K562 (cell line): ENCODE data around the gene MAP1S. TPM values are rescaled to one million over a fixed set of nuclear protein-coding genes. Genes with fewer than 3 reads are reported as not detected.

Experiments used
- ATAC-seq: fragments of 200-7000 bp; cut with Tn5 transposase; 3 replicates; pipeline ENCODE4 v1.9.1; 2020; ENCODE audit warnings: moderate library complexity
- BruUV-seq: library from RNA; stranded (reverse); fragments of 400-500 nt; replicated peaks from 2 replicates; lab custom pipeline; 2021; lab: Mats Ljungman, UMichigan
- CTCF ChIA-PET: fragments of 300-600 bp; formaldehyde crosslinking; extraction: SDS; loops from one replicate; lab custom pipeline; 2021; ENCODE audit warnings: low intra/inter-chr PET ratio; lab: Yijun Ruan, JAX
- POLR2A ChIA-PET: fragments of 300-600, 350-650 bp; sonication (Branson Sonifier 250); formaldehyde crosslinking; extraction: SDS; loops from one replicate; lab custom pipeline; 2021; ENCODE audit warnings: antibody characterized with exemption, inconsistent platforms; lab: Yijun Ruan, JAX
- DNase-seq, 4 experiments: peaks; one replicate each; pipeline versions ENCODE4 v3.0.0 to v3.0.0-alpha.2; 2011 to 2018; ENCODE audit warnings: low spot score in 3 of 4, mixed read lengths in 3 of 4; ENCODE audit errors: extremely low read depth in 1 of 4
- FAIRE-seq: peaks from 2 replicates; lab custom pipeline; 2011; peaks lifted over from hg19 to GRCh38; lab: Jason Lieb, UNC
- H2AFZ ChIP-seq: 2 replicates; pipeline ENCODE4 v1.6.0; 2011; ENCODE audit warnings: low read depth, low read length, control low read depth, inconsistent platforms
- H3K27ac ChIP-seq: fragments of 200-600 bp; 3 replicates; pipeline ENCODE4 v1.8.0; 2011; ENCODE audit warnings: low read depth, mild to moderate bottlenecking, control low read depth, inconsistent platforms, low read length, moderate library complexity, mixed read lengths; ENCODE audit errors: extremely low read depth
- H3K27me3 ChIP-seq, 2 experiments: fragments of 300-600 bp in 1 of 2; 2 replicates in 1 of 2; 3 replicates in 1 of 2; pipeline versions ENCODE4 v1.6.0 to v1.8.0; 2011; ENCODE audit warnings: inconsistent platforms in 2 of 2, low read length in 2 of 2, mild to moderate bottlenecking in 1 of 2, mixed read lengths in 1 of 2, moderate library complexity in 1 of 2; ENCODE audit not compliant: control insufficient read depth in 2 of 2, insufficient read depth in 2 of 2
- H3K36me3 ChIP-seq: fragments of 300-600 bp; 3 replicates; pipeline ENCODE4 v1.8.0; 2011; ENCODE audit warnings: mild to moderate bottlenecking, low read length, inconsistent platforms; ENCODE audit not compliant: control insufficient read depth, insufficient read depth
- H3K4me1 ChIP-seq, 2 experiments: fragments of 200-600 bp in 1 of 2; replicated peaks in 1 of 2; 2 replicates in 1 of 2; 3 replicates in 1 of 2; pipeline versions ENCODE4 v1.5.1 to v1.8.0; 2011; ENCODE audit warnings: inconsistent platforms in 2 of 2, low read length in 2 of 2, mild to moderate bottlenecking in 1 of 2, mixed read lengths in 1 of 2, moderate library complexity in 1 of 2; ENCODE audit not compliant: control insufficient read depth in 2 of 2, insufficient read depth in 2 of 2
- H3K4me2 ChIP-seq: 2 replicates; pipeline ENCODE4 v1.6.1; 2011; ENCODE audit warnings: low read length, control low read depth, inconsistent platforms, mixed read lengths; ENCODE audit not compliant: insufficient read depth
- H3K4me3 ChIP-seq: fragments of 200-600 bp; sonication (generic), shearing (Covaris generic); 2 replicates; pipeline ENCODE4 v1.5.1; 2016; ENCODE audit warnings: control low read depth, inconsistent platforms
- H3K79me2 ChIP-seq: fragments of 200-600 bp; 3 replicates; pipeline ENCODE4 v1.8.0; 2011; ENCODE audit warnings: low read length, inconsistent platforms; ENCODE audit not compliant: control insufficient read depth, insufficient read depth
- H3K9ac ChIP-seq, 2 experiments: 2 replicates each; pipeline versions ENCODE4 v1.6.0 to v1.6.1; 2011; ENCODE audit warnings: low read depth in 2 of 2, low read length in 2 of 2, control low read depth in 1 of 2, inconsistent platforms in 1 of 2, mild to moderate bottlenecking in 1 of 2, mixed read lengths in 1 of 2; ENCODE audit not compliant: insufficient read depth in 1 of 2
- H3K9me1 ChIP-seq: one replicate; pipeline ENCODE4 v1.6.0; 2011; ENCODE audit warnings: inconsistent platforms, mild to moderate bottlenecking, low read length, moderate library complexity; ENCODE audit not compliant: control insufficient read depth, insufficient read depth
- H3K9me3 ChIP-seq: replicated peaks from 2 replicates; pipeline ENCODE4 v1.5.1; 2011; ENCODE audit warnings: low read depth, low read length, inconsistent platforms; ENCODE audit not compliant: control insufficient read depth, insufficient read depth
- H4K20me1 ChIP-seq: replicated peaks from 2 replicates; pipeline ENCODE4 v1.6.1; 2011; ENCODE audit warnings: low read length, inconsistent platforms, mixed read lengths; ENCODE audit not compliant: control insufficient read depth, insufficient read depth
- CXXC5 ChIP-seq: fragments of 250-450 bp; sonication (Bioruptor Pico); IDR thresholded peaks from 2 replicates; pipeline ENCODE4 v1.8.0; 2022; ENCODE audit warnings: inconsistent platforms, mild to moderate bottlenecking, moderate library complexity
- EGR1 ChIP-seq: fragments of 450-650 bp; conservative IDR thresholded peaks from 2 replicates; pipeline ENCODE4 v1.6.1; 2017; ENCODE audit warnings: mild to moderate bottlenecking
- ETV6 ChIP-seq, 3 experiments: fragments of 150-350 bp in 1 of 3; sonication (generic) in 1 of 3; formaldehyde crosslinking in 1 of 3; IDR thresholded peaks; 2 replicates each; pipeline versions ENCODE4 v1.6.1 to v1.8.0; 2014 to 2022; ENCODE audit warnings: borderline replicate concordance in 2 of 3, low read depth in 2 of 3, antibody characterized with exemption in 1 of 3, low read length in 1 of 3, mild to moderate bottlenecking in 1 of 3, missing genetic modification reagents in 1 of 3
- KDM1A ChIP-seq, 2 experiments: fragments of 450-650 bp; IDR thresholded peaks; 2 replicates each; pipeline ENCODE4 v1.6.1; 2016; ENCODE audit warnings: mild to moderate bottlenecking in 2 of 2
- whole genome bisulfite sequencing: fragments of 100-300 bp; shearing (Covaris generic); methylation state at CpG from one replicate; pipeline ENCODE4 v1.1.6; 2016; ENCODE audit warnings: low coverage, mixed read lengths; ENCODE audit not compliant: insufficient coverage; ENCODE audit errors: missing lambda C conversion rate; 5-methylcytosine and 5-hydroxymethylcytosine counted together
- in situ Hi-C: fragments of 300-500 bp; cut with MboI; formaldehyde crosslinking; loops from 4 replicates; pipeline ENCODE4 v1.15.0; 2018; ENCODE audit warnings: inconsistent platforms, mixed read lengths
- intact Hi-C: fragments of 100-400 bp; cut with micrococcal nuclease; formaldehyde crosslinking; loops from 2 replicates; pipeline ENCODE4 v1.14.2; 2022
- polyA plus RNA-seq, 8 experiments: library from polyadenylated mRNA; depleted of rRNA in 4 of 8; stranded (reverse) in 5 of 8; unstranded in 3 of 8; fragments of >200 nt; fragmentation: Nextera tagmentation in 2 of 8; fragmentation: Illumina TruSeq in 1 of 8; extraction: Ambion mirVana in 2 of 8; extraction: Trizol in 1 of 8; gene quantifications; 2 replicates each; pipeline versions ENCODE4 v1.2.1 to v1.2.3, GENCODE V29; 2011 to 2014; ENCODE audit warnings: inconsistent platforms in 1 of 8, missing spikeins in 1 of 8
- total RNA-seq, 7 experiments: library from RNA; depleted of rRNA in 6 of 7; stranded (reverse); fragments of >200 nt in 6 of 7; fragmentation: Illumina TruSeq in 2 of 7; extraction: Trizol in 2 of 7; gene quantifications; 2 replicates each; pipeline versions ENCODE4 v1.2.1 to v1.2.3, GENCODE V29; 2011 to 2021; ENCODE audit warnings: low replicate concordance in 1 of 7

The MAP1S gene
- total and polyA plus RNA-seq, 9 of the 15 experiments (the other 6 are each of a cell fraction or from before 2014, with no cell fraction given): 2.0 to 81.0 (median 9.5) TPM

- 57% methylated on average over 8 of the region's 8 CpGs for WGBS
- ATAC-seq: no peak
- intact Hi-C loops: no loop called here
- Histone ChIP-seq H3K9me3 (no peaks in the 10 kb centered on the region), H3K4me2 (no peak overlapping the region), H3K9me1 (no peaks in the 10 kb centered on the region)
- CTCF ChIA-PET: no interaction called here
- FAIRE-seq: no peak
- peak in 1 of 4 experiments; percentile 9 for DNase-seq
- no TSS peak for BruUV-seq
- TF ChIP-seq EGR1 (0 out of 2 replicates have a peak, but pooled peaks have one; percentile 5), ETV6 (IDR thresholded peaks at IDR 0.05; ENCODE audit: borderline replicate concordance in 1 of 2, low read depth in 2 of 2, low read length in 1 of 2) (no peak), ETV6 (CRISPR knock-in tag; IDR thresholded peaks at IDR 0.05; ENCODE audit: borderline replicate concordance) (no peak)
- TF ChIP-seq, all 486 proteins: peak for 1
- Histone ChIP-seq H3K4me1 (peaks cover 27 to 57% of the 10 kb centered on the region in 2 experiments; a peak in 4 of 5 replicates), H3K27me3 (no peaks in the 10 kb centered on the region), H3K79me2 (peaks cover 26% of the 10 kb centered on the region), H3K27ac (no peak overlapping the region), H3K9ac (peak overlapping the region in 1 of 2 experiments; percentile 83; a peak in 1 of 4 replicates), H3K4me3 (no peak overlapping the region), H2AFZ (no peak overlapping the region), H4K20me1 (peaks cover 9% of the 10 kb centered on the region; the same call in 1 of the 2 replicates), H3K36me3 (peaks cover 52% of the 10 kb centered on the region; the same call in 2 of the 3 replicates)
- POLR2A ChIA-PET: no interaction called here
- in situ Hi-C loops: no loop called here
These were observed 2.5 kb downstream of the MAP1S start for GRCh38 chr19:17721821-17722220.

GRCh38 chr19:17722655-17723240 is 3.5 kb downstream of the MAP1S start:
- no peak overlapping the region for H3K4me3 ChIP-seq
- TF ChIP-seq KDM1A (IDR thresholded peaks at IDR 0.05) (peak in 1 of 2 experiments; percentile 55; a peak in 1 of 4 replicates), CXXC5 (CRISPR knock-in tag) (no peak)
- TF ChIP-seq, all 486 proteins: peak for 1
- Histone ChIP-seq H3K9ac (no peak overlapping the region; a peak in 1 of 4 replicates), H3K4me2 (no peak overlapping the region), H3K79me2 (peaks cover 27% of the 10 kb centered on the region), H2AFZ (no peak overlapping the region), H3K9me1 (no peaks in the 10 kb centered on the region), H4K20me1 (peaks cover 9% of the 10 kb centered on the region; the same call in 1 of the 2 replicates), H3K4me1 (peaks cover 20 to 63% of the 10 kb centered on the region in 2 experiments; a peak in 4 of 5 replicates), H3K27ac (no peak overlapping the region), H3K36me3 (peaks cover 62% of the 10 kb centered on the region; the same call in 2 of the 3 replicates), H3K9me3 (no peaks in the 10 kb centered on the region), H3K27me3 (no peaks in the 10 kb centered on the region)
- intact Hi-C loops (no loop called here), in situ Hi-C loops (no loop called here)
- no TSS peak for BruUV-seq
- ChIA-PET CTCF (no interaction called here), POLR2A (interaction anchor here (0.6 kb wide), 1 partner anchor 11 kb away, joined by 3 read pairs; no protein-coding TSS in a partner anchor)
- WGBS: 90% methylated on average over 9 of the region's 12 CpGs
- DNase-seq (peak in 1 of 4 experiments; percentile 13), FAIRE-seq (no peak), ATAC-seq (no peak)
